HG03159 (cell line): ENCODE results near the gene RCN1.
"Not testable (repeated sequence)": the region's sequence is repeated elsewhere in the genome, so short reads cannot be mapped to it uniquely, and the experiment has no call there.

ENCODE experiments used
- ATAC-seq: cut with Tn5 transposase; IDR thresholded peaks from one replicate; pipeline ENCODE4 v1.9.1; 2021; ENCODE audit warnings: mild to moderate bottlenecking, moderate library complexity; ENCODE audit not compliant: unreplicated experiment

The RCN1 gene

DNA sequence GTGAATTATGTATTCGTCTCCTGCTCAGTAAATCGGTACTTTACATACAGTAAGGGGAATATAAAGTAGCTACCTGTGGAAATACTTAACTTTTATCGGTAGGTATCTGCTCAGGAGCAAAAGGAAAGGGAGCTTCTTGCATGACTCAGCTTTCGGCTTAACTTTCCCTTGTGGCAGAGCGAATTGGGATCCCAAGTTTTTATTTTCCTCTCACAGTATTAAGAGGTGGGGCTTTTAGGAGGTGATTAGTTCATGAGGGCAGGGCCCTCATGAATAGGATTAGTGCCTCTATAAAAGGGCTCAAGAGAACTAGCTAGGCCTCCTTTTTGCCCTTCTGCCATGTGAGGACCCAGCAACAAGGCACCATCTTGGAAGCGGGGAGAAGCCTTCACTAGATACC is 18.7 kb downstream of the RCN1 start:
- no peak for ATAC-seq

DNA sequence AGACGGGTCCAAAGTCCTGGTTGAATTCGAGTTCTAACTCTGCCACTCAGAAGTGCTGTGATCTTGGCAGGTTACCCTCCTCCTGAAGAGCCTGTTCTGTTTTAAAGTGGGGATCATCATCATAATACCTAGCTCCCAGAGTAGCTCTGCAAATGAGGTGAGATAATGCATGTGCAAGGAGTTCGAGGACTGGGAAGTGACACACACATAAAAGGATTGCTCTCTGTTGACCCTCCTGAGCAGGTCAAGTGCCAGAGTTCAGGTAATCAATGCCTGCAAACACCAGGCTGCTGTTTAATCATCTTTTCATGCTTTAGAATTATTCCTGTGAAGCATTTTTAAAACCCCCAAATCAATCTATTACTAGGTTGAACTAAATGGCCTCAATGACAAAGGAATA is 19.9 kb downstream of the RCN1 start:
- no peak for ATAC-seq

DNA sequence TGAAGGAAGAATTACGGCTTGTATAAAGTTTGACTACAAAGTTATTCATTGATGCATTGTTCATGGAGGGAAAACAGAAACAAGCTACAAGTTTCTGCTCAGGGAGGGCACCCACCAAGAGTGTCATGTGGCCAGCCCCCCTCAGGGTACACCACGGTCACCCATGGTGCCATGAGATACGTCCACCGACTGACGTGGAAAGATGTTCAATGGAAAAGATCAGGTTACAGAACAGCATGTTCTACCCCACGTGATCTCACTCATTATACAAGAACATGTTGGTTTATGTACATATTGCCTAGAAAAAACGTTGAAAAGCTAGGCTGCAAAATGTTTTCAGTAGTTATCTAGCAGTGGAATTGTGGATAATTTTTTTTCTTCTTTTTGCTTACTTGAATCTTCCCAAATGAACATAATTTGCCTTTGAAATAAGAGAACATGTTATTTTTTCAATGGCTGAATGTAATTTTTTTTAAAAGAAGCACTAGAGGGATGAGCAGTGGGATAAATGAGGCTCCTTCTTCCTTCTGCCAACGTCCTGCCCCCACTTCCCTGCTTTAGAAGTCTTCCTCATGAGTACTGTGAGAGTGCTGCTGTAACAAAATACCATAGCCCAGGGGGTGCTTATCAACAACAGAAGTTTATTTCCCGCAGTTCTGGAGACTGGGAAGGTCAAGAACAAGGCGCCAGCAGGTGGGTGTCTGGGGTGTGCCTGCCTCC is 22.5 kb downstream of the RCN1 start:
- no peak for ATAC-seq

DNA sequence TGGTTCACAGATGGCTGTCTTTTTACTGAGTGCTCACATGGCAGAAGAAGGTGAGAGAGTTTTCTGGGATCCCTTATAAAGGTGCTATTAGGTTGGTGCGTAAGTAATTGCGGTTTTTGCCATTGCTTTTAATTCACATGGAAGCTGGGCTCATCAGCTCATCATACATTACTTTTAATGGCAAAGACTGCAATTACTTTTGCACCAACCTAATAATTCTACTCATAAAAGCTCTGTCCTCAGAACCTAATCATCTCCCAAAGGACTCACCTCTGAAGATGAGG is 23.0 kb downstream of the RCN1 start:
- ATAC-seq = no peak

DNA sequence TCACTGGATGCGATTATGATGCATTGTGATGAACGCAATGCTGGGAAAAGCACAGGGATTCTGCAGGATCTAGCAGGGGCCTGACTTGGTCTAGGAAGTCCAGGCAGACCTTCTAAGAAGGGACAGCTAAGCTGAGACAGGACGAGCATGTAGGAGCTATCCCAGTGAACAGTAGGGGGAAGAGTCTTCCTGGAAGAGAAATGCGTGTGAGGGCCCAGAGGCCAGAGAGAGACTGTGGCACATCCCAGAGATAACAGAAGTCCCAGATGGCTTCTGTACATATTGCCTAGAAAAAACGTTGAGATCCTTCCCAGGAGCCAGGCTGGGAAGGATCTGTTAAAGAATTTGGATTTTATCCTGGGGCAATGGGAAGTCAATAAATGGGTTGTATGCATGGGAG is 24.6 kb downstream of the RCN1 start:
- ATAC-seq = no peak

DNA sequence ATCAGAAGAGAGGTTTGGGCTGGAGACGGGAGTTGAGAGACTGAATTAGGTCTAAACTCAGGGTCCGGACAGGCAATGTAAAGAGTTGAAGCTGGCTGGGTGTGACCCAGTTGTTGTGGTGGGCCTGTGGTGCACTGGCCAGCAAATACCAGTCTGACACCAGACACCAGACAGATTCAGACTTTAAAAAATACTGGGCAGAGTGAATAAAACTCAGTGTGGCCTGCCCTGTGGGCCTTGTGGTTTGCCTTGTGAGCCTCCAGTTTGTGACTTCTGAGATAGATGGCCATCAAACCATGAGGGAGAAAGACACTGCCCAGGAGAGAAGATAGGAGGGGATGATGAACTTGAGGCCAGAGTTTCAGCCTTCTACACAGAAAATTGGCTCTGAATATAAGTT is 25.8 kb downstream of the RCN1 start:
- no peak for ATAC-seq

DNA sequence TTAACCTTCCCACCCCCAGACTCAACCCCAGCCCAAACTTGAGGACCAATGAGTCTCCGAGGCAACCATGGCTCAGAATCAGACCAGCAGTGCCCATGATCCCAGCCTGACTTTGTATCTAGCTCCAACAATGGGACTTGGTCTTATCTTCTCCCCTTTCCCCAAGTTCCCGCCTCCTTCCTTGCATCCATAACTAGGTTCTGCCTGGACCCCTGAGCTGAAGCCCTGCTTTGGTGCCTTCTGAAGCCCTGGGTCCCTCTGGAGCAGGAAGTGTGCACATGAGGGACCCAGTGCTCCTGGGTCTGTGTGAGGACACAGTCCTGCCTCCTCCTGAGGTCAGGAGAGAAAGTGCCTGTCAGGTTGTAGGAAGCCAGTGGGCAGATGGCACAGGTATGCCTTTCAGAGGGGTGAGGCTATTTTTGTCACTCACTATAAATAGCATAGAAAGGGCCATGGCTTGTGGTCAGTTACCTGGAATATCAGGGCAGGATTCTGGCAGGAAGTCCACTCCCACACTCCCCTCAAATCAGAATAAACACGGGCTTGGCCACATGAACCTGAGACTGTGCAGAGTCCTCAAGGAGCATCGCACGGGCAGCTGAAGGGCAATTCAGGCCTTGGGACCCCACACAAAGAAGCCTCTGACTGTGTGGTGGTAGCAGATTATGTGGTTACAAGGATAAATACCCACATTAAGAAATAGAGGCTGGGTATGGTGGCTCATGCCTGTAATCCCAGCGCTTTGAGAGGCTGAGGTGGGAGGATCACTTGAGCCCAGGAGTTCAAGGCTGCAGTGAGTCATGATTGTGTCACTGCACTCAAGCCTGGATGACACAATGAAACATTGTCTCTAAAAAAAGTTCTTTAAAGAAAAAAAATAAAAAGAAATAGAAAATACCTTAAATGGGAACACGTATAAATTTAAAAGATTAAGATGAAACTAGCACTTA is 27.4 kb downstream of the RCN1 start:
- ATAC-seq = no peak

DNA sequence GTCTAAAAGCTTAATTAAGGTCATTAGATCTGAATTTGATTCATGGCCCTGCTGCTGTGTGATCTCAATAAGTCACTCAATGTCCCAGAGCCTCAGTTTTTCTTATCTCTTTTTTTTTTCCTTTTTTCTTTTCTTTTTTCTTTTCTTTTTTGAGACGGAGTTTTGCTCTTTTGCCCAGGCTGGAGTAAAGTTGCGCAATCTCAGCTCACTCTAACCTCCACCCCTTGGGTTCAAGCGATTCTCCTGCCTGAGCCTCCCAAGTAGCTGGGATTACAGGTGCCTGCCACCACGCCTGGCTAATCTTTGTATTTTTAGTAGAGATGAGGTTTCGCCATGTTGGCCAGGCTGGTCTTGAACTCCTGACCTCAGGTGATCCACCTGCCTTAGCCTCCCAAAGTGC is 28.3 kb downstream of the RCN1 start:
- not testable (repeated sequence) for ATAC-seq

DNA sequence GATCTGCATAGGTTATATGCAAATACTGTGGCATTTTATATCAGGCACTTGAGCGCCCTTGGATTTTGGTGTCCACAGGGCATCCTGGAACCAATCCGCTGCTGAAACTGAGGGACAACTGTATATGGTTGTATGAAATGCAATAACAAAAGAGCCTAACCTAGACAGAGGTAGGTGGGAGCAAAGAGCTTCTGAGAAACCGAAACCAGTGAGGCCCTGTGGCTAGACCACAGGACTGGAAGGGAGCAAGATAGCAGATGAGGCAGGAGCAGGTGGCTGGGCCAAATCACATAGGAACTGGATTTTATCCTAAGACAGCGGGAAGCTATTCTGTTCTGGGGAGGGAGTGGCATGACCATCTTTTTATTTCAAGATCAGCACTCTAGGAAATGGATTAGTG is 30.1 kb downstream of the RCN1 start:
- ATAC-seq = no peak

DNA sequence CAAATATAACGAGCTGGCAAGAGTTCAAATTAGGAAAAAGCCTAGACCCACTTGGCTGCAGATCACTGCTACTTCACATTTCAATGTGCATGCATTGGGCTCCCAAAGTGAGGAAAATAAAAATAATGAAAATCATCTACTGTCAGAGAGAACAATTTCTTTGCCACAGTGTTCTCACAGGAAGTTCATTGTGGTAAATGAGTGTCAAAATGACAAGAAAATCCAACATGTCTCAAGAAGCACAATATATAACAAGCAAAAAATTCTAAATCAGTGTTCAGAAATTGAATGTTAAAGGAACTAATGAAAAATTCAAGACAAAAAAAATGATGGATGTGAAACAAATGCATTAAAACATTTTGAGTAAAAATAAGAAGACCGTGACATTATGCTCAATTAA is 31.3 kb downstream of the RCN1 start:
- ATAC-seq = no peak

DNA sequence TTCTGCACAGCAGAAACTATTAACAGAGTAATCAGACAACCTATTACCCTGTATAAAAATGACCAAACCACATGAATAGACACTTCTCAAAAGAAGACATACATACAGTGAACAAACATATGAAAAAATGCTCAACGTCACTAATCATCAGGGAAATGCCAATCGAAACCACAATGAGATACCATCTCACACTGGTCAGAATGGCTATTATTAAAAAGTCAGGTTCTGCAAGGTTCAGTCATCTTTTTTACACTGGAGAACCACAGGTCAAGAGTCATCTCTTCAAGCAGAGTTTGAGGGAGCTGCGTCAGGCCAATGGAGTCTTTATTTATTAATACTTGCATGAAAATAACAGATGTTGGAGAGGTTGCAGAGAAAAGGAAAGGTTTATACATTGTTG is 40.4 kb downstream of the RCN1 start:
- no peak for ATAC-seq

DNA sequence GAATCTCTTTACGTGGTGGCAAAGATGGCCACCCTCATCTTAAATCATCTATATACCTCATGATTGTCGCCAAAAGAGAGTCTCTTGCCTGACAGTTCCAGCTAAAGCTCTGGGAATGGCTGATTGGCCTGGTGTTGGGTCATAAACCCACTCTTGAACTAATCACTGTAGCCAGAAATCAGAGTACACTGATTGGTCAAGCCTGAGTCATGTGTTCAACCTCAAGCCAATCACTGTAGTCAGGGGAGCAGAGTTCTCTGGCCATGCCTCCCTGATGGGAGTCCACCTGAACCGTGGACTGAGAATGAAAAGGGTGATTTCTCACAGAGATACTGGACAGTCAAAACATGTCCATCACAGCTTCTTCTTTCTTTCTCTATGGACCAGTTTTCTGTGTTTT is 45.8 kb downstream of the RCN1 start:
- no peak for ATAC-seq

DNA sequence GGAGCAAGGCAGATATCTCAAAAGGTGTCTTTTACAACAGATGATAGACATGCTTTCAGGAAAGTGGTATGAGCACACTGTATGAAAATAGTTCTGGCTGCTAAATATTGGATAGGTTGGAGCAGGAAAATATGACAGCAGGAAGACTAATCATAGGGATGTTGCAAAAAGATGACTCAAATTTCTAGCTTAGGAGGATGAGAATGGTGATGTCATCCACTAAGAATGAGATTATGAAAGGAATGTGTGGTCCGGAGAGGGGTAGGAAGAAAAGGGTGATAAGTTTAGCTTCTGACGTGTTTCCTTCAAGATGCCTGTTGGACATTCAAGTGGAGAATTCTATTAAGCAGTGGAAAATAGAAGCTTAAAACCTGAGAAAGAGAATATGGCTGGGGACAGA is 46.4 kb downstream of the RCN1 start:
- ATAC-seq = no peak

DNA sequence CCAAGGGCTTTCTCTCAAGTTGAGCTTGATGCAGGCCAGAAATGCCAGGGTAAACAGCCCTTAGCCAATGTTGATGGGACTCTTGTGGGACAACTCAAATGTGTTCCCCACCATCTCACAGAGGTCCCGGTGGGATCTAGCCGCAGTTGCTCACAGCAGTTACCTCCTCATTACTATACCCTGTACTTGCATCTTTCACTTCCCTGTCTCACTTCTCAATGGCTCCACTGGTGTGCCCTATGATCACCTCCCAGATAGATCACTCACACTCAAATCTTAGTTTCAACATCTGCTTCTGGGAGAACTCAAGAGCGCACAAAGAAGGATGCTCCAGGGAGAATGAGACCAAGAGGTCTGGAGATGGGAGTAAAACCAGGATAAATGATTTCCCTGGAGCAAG is 47.0 kb downstream of the RCN1 start:
- no peak for ATAC-seq

DNA sequence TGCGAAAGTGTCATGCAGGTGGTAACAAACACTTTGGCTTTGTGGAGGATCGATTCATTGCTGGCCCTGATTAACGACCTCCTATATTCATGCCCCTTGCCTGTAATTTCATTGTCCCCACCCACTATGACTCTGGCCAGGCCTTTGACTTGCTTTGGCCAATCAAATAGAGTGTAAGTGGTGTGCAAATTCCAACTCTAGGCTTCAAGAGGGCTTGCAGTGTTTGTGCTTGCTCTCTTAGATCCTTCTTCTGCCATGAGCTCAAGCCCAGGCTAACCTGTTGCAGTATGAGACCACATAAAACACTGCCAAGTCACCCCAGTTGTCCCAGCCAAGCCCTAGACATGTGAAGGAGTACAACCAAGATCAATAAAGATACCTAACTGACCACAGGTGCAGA is 48.0 kb downstream of the RCN1 start:
- ATAC-seq = no peak

DNA sequence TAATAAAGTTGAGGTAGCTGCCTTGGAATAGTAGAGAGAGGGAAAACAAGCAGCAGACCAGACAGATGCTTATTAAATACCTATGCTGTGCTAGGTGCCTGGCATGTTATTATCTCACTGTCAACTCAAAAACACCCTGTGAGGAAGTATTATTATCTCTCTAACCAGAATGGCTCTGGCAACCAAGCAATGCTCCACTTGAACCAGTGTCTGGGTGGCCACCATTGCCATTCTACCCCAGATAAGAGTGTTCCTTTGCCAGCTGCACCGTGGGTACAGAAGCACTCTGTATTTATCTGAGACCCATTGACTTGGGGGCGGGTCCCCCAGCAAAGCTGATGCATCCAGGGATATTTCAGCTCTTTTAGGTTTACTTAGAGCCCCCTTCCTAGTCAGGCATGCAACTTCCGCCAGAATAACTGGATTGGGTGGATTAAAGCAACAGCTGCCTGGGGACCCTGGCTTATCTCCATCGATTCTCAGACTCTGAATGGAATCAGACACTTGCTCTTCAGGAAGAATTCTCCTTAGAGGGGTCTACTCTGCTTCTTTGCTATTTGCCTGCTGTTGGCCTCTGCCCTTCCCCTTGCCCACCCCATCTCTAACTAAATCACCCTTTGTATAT is 49.1 kb downstream of the RCN1 start:
- no peak for ATAC-seq

DNA sequence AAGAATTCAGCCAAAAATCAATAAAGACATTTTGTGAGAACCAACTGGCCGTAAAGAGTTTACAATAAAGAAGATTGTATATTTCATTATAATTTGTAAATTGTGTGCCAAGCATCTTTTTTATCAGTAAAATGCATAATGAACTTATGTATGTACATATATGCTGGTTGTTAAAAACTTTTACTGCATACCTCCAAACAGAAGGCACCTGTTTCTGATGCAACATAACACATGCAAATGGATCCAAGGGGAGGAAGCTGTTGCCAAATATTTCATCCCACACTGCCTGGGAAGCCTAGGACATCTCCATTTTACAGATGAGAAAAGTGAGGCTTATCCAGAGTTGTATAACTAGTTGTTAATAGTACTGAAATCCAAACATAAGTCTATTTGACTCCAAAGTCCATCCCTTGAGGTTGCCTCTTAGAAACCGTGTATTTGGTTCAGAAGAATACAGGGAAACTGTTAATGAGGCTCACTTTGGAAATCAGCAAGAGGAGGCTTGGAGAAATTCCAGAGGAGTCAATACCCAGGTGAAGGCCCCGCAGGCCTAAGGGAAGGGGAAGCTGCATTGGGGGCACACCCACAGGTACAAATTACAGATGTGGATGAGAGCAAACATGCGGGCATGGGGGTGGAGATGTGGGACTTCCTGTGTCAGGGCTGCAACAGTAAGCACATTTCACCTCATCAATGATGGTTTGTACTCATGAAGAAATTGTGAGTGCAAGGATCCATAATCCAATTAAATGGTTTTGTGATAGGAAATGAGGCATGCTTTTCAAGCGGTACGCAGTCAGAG is 51.1 kb downstream of the RCN1 start:
- ATAC-seq = no peak

DNA sequence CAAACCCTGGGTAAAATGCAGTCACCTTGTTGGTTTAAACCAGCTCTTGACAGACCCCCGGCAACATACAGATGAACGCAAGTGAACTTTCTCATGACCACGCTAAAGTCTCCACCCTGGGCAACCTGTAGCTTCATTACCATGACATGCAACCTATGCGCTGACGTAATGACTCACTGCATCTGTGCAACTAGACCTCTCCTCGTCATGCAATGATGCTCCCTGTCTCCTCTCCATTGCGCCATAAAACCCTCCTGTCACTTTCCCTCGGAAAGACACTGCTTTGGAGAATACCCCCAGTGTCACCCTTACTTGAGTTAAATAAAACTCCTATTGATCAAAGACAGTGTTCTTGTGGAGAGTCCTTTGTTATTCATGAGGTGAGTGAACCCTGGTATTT is 52.5 kb downstream of the RCN1 start:
- ATAC-seq = no peak

DNA sequence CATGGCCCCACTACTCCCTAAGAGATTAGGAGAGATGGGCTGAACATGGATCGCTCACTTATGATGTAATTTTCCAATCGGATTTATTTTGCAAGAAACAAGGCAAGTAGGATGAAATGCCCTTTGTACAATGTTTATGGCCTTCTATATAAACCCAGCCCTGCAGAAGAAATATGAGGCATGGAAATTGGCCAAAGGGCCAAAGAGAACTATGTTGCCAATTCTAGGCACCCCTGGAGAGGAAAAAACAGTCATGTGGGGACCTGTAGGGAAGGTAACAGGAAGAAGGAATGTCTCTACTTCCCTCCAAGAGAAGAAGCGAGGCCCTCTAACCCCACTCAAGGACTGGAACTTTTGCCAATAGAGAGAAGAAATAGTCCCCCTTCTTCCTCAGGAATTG is 54.4 kb downstream of the RCN1 start:
- no peak for ATAC-seq

DNA sequence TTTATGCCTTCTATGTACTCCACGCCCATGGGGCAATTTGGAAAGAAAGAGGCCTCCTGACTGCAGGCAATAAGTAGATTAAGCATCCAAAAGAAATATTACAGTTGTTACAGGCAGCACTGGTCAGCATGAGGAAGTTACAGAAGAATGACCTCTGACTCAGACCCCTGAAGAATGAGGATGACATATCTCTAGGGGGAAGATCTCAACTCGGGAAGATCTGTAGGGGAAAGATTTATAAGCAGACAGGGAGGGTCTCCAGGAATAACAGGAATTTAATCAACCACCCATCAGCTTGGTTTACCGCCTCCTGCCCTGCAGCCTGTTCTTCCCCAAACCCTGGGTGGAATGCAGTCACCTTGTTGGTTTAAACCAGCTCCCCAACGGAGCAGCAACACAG is 58.0 kb downstream of the RCN1 start:
- no peak for ATAC-seq

DNA sequence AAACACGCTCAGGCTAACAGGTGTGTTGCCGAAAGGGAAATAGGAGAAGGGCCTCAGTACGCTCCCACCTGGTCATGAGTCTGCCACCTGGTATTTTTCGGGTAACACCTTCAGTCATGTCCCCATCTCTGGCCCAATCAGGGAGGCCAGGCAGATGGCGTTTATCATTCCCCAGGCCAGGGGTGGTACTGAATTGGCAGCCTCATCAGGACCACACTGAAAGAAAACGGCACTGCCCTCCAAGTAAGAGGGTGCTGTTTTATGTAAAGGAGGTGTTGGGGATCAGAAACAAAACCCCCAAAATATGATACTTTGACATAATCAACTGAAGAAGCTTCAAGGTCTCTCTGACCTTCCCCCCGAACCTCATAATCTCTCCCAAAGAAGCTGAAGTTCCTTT is 58.9 kb downstream of the RCN1 start:
- no peak for ATAC-seq
